ENCODE results near the gene USP34.
A peak's percentile ranks its signal among the peaks of the same experiment; 100 is the strongest.
"Not testable (repeated sequence)": the region's sequence is repeated elsewhere in the genome, so short reads cannot be mapped to it uniquely, and the experiment has no call there.

The USP34 gene

DNA sequence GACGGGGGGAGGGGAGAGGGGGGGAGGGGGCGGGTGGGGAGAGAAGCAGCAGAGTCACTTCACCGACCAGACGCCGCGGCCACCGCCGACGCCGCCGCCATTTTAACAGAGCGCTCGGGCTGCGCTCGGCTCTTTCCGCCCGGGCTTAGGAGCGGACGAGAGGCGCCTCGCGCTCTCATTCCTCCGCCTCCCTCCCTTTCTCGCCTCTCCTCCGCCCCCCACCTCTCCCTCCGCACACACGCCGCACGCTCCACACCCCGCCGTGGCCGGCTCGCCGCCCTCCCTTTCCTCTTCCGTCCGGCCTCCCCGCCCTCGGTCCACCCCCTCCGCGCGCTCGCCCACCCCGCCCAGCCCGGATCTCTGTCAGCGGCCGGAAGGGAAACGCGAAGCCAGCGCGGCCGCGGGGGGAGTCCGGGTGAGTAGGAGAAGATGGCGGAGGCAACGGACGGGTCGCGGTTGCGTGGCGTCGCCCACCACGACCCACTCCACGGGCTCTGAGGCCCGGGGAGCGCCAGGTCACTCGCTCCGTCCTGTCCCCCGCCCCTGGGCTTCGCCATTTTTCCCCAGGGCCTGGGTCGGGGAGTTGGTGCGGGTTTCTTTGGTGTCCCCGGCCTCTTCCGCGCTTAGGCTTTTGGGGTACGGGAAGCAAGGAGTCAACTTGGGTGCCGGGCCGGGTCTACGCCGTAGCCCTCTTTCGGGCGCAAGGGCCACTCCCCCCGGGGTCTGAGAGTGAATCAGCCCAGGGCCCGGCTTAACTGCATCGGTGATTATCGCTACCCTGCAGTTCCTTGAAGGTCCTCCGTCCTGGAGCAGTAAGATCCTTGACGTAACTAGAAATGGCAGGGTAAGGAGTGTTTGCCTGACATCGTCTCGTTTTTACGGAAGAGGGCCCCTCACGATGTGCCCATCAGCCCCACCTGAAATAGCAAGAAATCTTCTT lies at the start of gene USP34:
Gene USP34 (minus strand): TSS at position 123 of the 940 bp plus-strand sequence. CDS start 395 bp downstream, outside the sequence.
- DNase-seq (ENCODE audit: low spot score) = peak; percentile 97

DNA sequence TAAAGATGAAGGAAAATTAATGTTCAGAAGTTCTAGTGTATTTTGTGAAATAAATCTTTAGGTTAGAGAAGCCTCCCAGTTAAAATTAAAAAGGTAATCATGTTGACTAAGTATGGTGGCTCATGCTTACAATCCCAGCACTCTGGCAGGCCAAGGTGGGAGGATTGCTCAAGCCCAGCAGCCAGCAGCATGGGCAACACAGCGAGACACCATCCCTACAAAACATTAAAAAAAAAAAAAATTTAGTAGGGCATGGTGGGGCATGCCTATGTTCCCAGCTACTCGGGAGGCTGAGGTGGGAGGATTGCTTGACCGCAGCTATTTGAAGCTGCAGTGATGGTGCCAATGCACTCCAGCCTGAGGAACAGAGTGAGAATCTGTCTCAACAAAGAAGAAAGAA lies 49.4 kb upstream of the USP34 start:
- no peak for DNase-seq (ENCODE audit: low spot score)

DNA sequence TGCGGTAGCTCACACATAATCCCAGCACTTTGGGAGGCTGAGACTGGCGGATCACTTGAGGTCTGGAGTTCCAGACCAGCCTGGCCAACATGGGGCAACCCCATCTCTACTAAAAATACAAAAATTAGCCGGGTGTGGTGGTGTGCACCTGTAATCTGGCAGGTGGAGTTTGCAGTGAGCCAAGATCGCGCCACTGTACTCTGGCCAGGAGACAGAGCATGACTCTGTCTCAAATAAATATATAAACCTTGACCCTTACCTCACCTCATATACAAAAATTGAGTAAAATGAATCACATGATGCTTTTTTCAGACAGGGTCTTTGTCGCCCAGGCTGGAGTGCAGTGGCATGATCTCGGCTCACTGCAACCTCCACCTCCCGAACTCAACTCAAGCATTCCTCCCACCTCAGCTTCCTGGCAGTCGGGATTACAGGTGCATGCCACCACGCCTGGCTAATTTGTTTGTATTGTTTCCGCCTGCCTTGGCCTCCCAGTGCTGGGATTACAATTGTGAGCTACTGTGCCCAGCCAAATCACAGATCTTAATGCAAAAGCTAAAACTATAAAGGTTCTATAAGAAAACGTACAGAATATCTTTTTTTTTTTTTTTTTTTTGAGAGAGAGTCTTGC lies 42.0 kb upstream of the USP34 start:
- DNase-seq (ENCODE audit: low spot score) = no peak

- DNase-seq (ENCODE audit: low spot score) = no peak
Measured at GRCh38 chr2:61510674-61511671, 40.1 kb upstream of the USP34 start.

GRCh38 chr2:61504949-61505348 lies 34.1 kb upstream of the USP34 start:
- no peak for DNase-seq (ENCODE audit: low spot score)

- DNase-seq (ENCODE audit: low spot score) = no peak
Measured at GRCh38 chr2:61499060-61499459, 28.2 kb upstream of the USP34 start.

DNA sequence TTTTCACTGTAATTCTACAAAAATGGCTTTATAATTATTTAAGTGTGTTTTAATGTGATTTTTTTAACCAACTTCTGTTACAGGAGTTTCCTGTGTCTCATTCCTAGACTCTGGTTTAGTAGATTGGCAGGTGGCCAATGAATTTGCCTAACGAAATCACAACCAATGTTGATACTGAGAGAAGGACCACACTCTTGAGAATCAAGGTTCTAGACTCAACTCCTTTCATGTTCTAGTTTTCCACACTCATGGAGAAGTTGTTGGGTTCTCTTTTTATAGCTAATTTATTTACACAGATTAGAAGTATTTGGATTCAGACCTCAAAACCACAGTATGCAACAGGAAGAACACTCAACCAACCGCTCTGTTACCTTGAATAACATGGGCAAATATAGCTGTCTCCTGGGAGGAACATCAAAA lies 22.6 kb upstream of the USP34 start:
- no peak for DNase-seq (ENCODE audit: low spot score)

DNA sequence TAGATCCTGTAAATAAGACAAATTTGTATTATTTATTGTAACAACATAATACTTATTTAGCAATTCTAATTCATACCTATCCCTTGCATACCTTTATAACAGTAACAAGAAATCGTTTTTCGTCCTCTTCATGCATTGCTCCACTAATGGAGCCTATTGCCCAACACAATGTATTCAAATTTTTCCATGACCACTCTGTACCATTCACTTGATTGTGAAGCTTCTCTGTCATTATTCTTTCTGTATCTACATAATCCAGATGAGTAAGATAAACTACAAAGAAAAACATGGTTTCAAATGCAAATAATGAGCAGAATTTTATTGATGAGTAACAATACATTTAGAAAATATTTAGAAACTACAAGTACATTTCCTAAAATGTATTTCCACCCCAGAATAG lies 21.6 kb upstream of the USP34 start:
- DNase-seq (ENCODE audit: low spot score) = no peak

GRCh38 chr2:61485281-61485680 lies 14.4 kb upstream of the USP34 start:
- DNase-seq (ENCODE audit: low spot score) = no peak

DNA sequence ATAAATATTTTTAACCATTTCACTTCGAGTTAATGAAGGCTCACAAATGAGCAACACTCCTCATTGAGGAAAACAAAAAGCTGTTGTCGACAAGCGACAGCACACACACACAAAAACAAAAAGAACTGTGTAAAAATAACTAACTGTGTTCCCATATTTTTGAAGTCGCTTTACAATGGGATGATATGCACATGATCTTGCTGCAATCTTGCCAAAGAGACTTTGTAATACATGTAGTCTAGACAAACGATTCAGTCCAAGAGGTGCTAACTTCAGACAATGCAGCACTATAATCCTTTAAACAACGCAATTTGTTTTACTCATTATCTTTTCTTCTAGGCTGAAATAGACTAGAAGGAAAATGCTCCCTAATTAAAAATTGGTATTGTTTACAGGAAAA lies 7.2 kb upstream of the USP34 start:
- DNase-seq (ENCODE audit: low spot score) = no peak

DNA sequence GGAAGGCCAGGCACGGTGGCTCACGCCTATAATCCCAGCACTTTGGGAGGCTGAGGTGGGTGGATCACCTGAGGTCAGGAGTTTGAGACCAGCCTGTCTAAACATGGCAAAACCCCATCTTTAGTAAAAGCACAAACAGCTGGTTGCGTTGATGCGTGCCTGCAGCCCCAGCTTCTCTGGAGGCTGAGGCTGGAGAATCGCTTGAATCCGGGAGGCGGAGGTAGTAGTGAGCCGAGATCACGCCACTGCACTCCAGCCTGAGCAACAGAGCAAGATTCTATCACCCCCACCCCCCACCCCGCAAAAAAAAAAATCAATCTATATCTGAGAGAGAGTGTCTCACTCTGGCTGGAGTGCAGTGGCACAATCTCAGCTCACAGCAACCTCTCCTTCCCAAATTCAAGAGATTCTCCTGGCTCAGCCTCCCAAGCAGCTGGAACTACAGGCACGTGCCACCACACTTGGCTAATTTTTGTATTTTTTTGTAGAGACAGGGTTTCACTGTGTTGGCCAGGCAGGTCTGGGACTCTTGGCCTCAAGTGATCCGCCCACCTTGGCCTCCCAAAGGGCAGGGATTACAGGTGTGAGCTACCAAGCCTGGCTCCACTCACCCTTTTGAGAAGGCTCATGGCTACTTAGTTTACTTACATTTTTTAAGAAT lies 6.2 kb upstream of the USP34 start:
- DNase-seq (ENCODE audit: low spot score) = not testable (repeated sequence)

- DNase-seq (ENCODE audit: low spot score) = peak; percentile 68
Measured at GRCh38 chr2:61471905-61472805, 1.3 kb upstream of the USP34 start.

- DNase-seq (ENCODE audit: low spot score) = peak; percentile 83
Measured at GRCh38 chr2:61470122-61470951, 550 bp downstream of the USP34 start.

GRCh38 chr2:61469424-61470121 lies 1.3 kb downstream of the USP34 start:
- peak; percentile 35 for DNase-seq (ENCODE audit: low spot score)

- not testable (repeated sequence) for DNase-seq (ENCODE audit: low spot score)
Measured at GRCh38 chr2:61468231-61468630, 2.7 kb downstream of the USP34 start.

DNA sequence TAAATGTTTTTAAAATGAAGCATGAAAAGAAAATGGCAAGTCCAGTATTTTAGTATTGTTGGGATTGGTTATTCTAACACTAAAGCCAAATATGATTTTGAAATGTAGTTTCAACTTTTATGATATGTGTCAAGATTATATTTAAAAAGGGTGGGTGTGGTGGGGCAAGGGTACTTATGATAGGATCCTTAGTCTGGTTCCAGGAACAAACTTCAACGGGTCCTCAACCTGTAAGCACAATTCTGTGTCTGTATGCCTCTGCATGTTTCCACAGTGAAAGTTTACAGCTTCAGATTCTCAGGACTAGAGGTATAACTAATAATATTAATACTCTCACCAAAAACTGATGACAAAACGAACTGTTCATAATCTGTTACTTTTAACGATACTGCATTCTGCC lies 5.8 kb downstream of the USP34 start:
- no peak for DNase-seq (ENCODE audit: low spot score)

GRCh38 chr2:61463769-61464475 lies 7.0 kb downstream of the USP34 start:
- no peak for DNase-seq (ENCODE audit: low spot score)

- DNase-seq (ENCODE audit: low spot score) = no peak
Measured at GRCh38 chr2:61461404-61461803, 9.5 kb downstream of the USP34 start.

Measured in SW480 (cell line).